ENCODE measurements around the gene ABCA12.

ABCA12 gene

GRCh38 chr2:215140166-215140707 lies 1.8 kb upstream of the ABCA12 start:
- TF ChIP-seq CTCF (IDR thresholded peaks at IDR 0.05): no peak

- TF ChIP-seq CTCF (IDR thresholded peaks at IDR 0.05): no peak
Observed at GRCh38 chr2:215137741-215138340, 585 bp downstream of the ABCA12 start.

- no peak for TF ChIP-seq CTCF (IDR thresholded peaks at IDR 0.05)
Observed at GRCh38 chr2:215137329-215137686, 1.1 kb downstream of the ABCA12 start.

GRCh38 chr2:215136669-215137328 lies 1.6 kb downstream of the ABCA12 start:
- no peak for TF ChIP-seq CTCF (IDR thresholded peaks at IDR 0.05)

GRCh38 chr2:215120401-215120800 lies 18.0 kb downstream of the ABCA12 start:
- no peak for TF ChIP-seq CTCF (IDR thresholded peaks at IDR 0.05)

GRCh38 chr2:215119847-215120246 lies 18.6 kb downstream of the ABCA12 start:
- TF ChIP-seq CTCF (IDR thresholded peaks at IDR 0.05): no peak

GRCh38 chr2:215110918-215111317 lies 27.5 kb downstream of the ABCA12 start:
- no peak for TF ChIP-seq CTCF (IDR thresholded peaks at IDR 0.05)
